Choroid plexus epithelial cell (primary cell): ENCODE measurements around the gene LOXL3.

Experiments used
- DNase-seq: peaks from one replicate; pipeline ENCODE4 v3.0.0-alpha.2; 2010; ENCODE audit warnings: low read depth
- H3K4me3 ChIP-seq: 2 replicates; pipeline ENCODE4 v1.5.1; 2011; ENCODE audit warnings: low read depth, mild to moderate bottlenecking, control low read depth, low read length, moderate library complexity
- TF ChIP-seq, protein P1 (sequence below): conservative IDR thresholded peaks from 2 replicates; pipeline ENCODE4 v1.5.1; 2011; ENCODE audit warnings: low read depth, mild to moderate bottlenecking, control low read depth, inconsistent platforms, low read length, moderate library complexity

LOXL3 gene

DNA sequence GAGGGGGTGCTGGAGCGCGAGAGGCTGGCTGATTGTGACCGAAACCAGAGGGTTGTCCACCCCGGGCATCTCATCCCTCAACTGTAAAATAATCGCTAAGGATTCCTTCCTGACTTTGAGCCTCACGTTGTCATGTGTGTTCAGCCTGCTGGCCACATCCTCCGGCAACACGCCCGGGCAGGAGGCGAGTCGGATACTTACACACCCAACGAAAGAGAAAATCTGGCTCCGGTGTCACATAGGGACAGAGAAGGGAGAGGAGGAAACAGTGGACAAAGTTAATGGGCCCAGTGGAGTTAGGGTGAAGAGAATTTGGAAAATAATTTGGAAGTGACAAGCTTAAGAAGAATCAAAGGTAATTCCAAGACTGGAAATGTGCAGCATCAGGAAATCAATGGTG lies 37.1 kb downstream of the LOXL3 start:
- H3K4me3 ChIP-seq, result no peak overlapping the region
- DNase-seq, result no peak
- TF ChIP-seq, protein P1, sequence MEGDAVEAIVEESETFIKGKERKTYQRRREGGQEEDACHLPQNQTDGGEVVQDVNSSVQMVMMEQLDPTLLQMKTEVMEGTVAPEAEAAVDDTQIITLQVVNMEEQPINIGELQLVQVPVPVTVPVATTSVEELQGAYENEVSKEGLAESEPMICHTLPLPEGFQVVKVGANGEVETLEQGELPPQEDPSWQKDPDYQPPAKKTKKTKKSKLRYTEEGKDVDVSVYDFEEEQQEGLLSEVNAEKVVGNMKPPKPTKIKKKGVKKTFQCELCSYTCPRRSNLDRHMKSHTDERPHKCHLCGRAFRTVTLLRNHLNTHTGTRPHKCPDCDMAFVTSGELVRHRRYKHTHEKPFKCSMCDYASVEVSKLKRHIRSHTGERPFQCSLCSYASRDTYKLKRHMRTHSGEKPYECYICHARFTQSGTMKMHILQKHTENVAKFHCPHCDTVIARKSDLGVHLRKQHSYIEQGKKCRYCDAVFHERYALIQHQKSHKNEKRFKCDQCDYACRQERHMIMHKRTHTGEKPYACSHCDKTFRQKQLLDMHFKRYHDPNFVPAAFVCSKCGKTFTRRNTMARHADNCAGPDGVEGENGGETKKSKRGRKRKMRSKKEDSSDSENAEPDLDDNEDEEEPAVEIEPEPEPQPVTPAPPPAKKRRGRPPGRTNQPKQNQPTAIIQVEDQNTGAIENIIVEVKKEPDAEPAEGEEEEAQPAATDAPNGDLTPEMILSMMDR, result no peak

GRCh38 chr2:74515981-74516633 lies 37.6 kb downstream of the LOXL3 start:
- no peak overlapping the region for H3K4me3 ChIP-seq
- DNase-seq, result no peak
- TF ChIP-seq, protein P1, result no peak

- TF ChIP-seq, protein P1, result no peak
- DNase-seq, result no peak
- H3K4me3 ChIP-seq, result no peak overlapping the region
These were observed 38.3 kb downstream of the LOXL3 start for GRCh38 chr2:74515271-74515980.

GRCh38 chr2:74514368-74515270 lies 39.1 kb downstream of the LOXL3 start, which contains the start of gene TLX2:
TSS of gene TLX2 (plus strand) at chr2:74514450. CDS start at chr2:74514807, 357 bp downstream.
- TF ChIP-seq, protein P1, result no peak
- H3K4me3 ChIP-seq, result no peak within 1 kb of the TSS
- DNase-seq, result no peak

DNA sequence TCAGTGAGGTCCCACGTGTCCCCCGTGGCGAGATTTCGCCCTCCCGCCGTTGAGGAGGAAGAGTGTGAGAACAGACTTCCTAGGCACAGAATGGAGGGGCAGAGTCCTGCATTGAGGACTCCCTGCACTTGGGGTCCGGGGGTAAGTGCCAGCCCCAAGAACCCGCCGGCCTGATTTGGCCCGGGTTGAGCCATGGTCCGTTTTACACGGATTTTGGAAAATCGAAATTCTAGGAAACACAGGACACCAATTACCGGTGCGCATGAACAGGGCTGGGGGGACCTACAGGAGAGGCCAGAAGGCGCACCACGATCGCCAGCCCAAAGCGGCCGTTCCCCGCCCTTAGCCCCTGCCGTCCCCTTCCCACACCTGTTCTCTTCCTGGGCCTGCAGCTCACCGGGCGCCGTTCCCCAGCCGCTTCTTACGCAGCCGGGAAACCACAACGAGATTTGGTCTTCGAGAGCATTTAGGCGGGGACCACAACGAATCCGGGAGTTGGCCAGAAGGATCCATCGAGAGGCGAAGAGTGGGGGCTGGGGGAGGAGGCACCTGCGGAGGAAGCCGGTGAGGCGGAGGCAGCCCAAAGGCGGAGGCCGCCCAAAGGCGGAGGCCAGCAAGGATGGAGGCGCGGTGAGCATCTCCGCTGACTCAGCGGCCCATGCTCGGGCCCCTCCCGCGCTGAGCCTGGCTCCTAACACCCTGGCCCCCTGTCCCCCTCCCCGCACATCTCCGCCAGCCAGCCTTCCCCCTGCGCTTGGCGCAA lies 40.0 kb downstream of the LOXL3 start:
- TF ChIP-seq, protein P1, result no peak
- no peak for DNase-seq
- no peak overlapping the region for H3K4me3 ChIP-seq
